NK-92 (cell line): ENCODE measurements around the gene CTNNBIP1.
"Not testable (repeated sequence)": the region's sequence is repeated elsewhere in the genome, so short reads cannot be mapped to it uniquely, and the experiment has no call there.

Source experiments
- DNase-seq: peaks from one replicate; lab custom pipeline; 2025; ENCODE audit not compliant: unreplicated experiment; lab: John Stamatoyannopoulos, UW

Gene CTNNBIP1

GRCh38 chr1:9809100-9809510 lies 101.0 kb downstream of the CTNNBIP1 start:
- DNase-seq, result no peak

GRCh38 chr1:9808459-9808858 lies 101.6 kb downstream of the CTNNBIP1 start:
- DNase-seq, result no peak

- no peak for DNase-seq
Observed at GRCh38 chr1:9807541-9807940, 102.5 kb downstream of the CTNNBIP1 start.

GRCh38 chr1:9805972-9806371 lies 104.1 kb downstream of the CTNNBIP1 start:
- not testable (repeated sequence) for DNase-seq

GRCh38 chr1:9805006-9805508 lies 105.0 kb downstream of the CTNNBIP1 start:
- no peak for DNase-seq

GRCh38 chr1:9803003-9803918 lies 106.8 kb downstream of the CTNNBIP1 start:
- not testable (repeated sequence) for DNase-seq

GRCh38 chr1:9801909-9802308 lies 108.2 kb downstream of the CTNNBIP1 start:
- DNase-seq, result no peak
